ENCODE data around the gene EFCAB9.
A peak's percentile ranks its signal among the peaks of the same experiment; 100 is the strongest.

EFCAB9 gene

DNA sequence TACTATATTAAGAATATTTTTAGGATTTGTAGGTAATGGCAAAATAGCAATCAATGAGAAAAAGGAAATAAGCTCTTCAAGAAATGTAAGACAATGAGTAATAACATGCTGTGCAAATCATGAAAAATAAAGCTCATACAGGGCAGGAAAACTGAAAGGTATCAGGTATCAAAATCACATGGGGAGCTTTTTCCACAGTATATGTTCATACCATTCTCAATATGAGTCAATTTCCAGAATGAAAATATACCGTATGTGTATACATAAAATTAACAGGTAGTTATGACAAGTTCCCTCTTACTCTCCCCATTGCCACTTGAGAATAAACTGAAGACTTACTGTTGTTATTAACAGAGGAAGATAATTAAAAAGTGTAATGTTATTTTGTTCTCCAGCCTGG, 35.9 kb downstream of the EFCAB9 start:
- no peak for DNase-seq (ENCODE audit: extremely low read depth, low read depth)
- TF ChIP-seq, protein P1, sequence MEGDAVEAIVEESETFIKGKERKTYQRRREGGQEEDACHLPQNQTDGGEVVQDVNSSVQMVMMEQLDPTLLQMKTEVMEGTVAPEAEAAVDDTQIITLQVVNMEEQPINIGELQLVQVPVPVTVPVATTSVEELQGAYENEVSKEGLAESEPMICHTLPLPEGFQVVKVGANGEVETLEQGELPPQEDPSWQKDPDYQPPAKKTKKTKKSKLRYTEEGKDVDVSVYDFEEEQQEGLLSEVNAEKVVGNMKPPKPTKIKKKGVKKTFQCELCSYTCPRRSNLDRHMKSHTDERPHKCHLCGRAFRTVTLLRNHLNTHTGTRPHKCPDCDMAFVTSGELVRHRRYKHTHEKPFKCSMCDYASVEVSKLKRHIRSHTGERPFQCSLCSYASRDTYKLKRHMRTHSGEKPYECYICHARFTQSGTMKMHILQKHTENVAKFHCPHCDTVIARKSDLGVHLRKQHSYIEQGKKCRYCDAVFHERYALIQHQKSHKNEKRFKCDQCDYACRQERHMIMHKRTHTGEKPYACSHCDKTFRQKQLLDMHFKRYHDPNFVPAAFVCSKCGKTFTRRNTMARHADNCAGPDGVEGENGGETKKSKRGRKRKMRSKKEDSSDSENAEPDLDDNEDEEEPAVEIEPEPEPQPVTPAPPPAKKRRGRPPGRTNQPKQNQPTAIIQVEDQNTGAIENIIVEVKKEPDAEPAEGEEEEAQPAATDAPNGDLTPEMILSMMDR (IDR thresholded peaks at IDR 0.05; ENCODE audit: low read depth, low read length), result no peak

DNA sequence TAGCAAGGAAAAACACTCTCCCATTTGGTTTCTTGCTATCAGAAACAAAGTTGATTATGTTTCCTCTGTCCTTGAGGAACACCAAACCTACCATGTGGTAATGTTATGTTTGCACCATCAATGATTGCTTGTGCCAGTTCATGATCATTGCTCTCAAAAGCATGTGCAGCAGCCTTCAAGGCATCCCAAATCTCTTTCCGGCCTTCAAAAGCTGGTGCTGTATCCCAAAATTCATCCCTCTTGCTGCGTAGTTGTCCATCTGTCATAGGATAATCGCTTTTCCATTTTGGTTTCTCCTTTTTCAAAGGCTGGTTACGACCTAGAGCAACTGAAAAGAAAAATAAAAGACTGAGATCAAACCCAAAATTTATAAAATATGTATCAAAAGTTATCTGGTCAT, 40.1 kb downstream of the EFCAB9 start:
- TF ChIP-seq, protein P1 (IDR thresholded peaks at IDR 0.05; ENCODE audit: low read depth, low read length), result no peak
- DNase-seq (ENCODE audit: extremely low read depth, low read depth), result no peak

DNA sequence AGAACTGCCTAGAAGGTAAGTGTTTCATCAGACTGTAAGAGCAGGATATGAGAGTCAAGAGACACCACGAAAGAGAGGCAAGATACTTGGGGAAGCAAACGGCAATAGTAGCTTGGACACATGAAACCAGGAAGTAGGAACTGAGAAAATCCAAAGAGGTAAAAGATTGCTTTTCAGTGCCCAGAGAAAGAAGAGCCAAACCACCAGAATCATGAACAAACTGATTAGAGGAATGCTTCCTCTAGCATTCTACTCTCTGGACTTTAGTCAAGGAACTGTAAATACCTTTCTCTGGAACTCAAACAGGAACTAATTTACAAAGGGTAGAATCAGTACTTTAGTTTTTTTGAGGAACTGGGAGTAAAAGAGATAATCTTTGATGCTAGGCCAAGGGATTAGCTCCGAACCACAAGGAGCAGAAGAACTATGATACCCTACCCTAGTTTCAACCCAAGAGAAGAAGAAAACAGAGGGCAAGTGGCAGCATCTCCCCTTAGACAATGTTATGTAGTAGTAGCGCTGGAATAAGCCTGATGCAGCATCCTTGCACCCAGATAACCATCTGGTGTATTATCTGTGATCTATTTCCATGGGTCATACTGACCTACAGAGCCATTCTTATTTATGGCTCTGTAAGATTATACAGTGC, 41.3 kb downstream of the EFCAB9 start:
- DNase-seq (ENCODE audit: extremely low read depth, low read depth), result peak; percentile 0
- TF ChIP-seq, protein P1 (IDR thresholded peaks at IDR 0.05; ENCODE audit: low read depth, low read length), result no peak

DNA sequence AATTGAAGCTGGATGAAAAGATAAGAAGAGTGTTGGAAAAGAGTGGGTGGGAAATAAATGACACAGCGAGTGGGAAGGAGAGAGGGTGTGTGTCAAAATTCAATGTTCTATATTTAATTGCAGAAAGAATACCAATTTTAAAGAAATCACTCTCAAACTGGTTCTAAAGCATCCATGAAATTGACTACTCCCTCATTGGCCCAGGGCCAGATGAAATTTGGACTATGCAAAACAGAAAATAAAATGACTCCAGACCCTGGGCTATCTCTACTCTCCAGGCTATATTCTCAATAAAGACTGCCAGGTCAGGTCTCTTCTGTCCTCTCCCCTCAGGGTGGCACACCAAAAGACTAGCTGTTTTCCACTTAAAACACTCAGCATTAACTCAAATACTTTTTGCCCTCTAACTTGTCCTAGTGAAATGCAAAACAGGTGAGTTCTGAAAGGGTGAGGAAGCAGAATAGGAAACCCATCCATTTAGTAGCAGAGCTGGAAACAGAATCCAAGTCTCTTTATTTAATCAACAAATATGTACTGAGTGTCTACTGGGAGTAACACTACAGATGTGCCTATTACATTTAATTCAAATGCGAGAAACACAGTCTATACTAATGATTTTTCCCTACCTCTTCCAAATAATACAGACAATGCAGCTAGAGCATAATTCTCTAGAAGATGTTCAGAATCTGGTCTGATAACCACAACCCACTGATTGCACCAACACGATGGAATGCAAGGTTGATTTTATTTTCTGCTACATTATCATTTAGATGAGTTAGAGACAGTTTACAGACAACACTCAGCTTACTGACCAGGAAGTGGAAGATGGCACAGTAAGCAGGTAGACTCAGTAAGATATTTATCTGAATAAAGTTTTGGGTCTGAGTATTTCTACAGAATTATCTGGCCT, 42.1 kb downstream of the EFCAB9 start:
- TF ChIP-seq, protein P1 (IDR thresholded peaks at IDR 0.05; ENCODE audit: low read depth, low read length), result no peak
- no peak for DNase-seq (ENCODE audit: extremely low read depth, low read depth)

DNA sequence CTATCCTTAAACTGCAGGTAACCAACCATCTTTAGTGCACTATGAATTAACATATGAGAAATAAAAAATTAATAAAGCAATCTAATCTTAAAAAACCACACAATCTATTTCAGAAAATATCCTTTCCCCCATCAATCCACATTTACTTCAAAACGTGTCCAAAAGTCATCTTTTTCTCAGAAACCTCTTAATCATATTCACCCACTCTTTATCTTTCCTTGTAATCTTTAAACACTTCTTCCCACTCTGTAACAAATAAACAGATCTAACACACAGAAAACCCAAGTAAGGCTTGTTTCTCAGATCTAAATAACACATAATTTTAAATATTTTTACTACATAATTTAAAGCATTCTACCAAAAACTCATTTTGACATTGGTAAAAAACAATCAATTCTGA, 44.4 kb downstream of the EFCAB9 start:
- no peak for DNase-seq (ENCODE audit: extremely low read depth, low read depth)

DNA sequence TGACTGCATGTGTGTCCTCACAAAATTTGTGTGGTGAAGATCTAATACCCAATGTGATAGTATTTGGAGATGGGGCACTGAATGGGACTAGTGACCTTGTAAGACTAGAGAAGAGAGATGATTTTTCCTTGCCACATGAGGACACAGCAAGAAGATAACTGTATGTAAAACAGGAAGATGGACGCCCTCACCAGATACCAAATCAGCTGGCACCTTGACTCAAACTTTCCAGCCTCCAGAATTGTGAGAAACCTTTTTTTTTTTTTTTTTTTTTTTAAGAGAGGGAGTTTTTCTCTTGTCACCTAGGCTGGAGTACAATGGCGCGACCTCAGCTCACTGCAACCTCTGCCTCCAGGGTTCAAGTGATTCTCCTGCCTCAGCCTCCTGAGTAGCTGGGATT, 49.3 kb downstream of the EFCAB9 start:
- TF ChIP-seq, protein P1 (IDR thresholded peaks at IDR 0.05; ENCODE audit: low read depth, low read length), result no peak

More for the DNA sequence above, 44.4 kb downstream of the EFCAB9 start:
- TF ChIP-seq, protein P1 (IDR thresholded peaks at IDR 0.05; ENCODE audit: low read depth, low read length), result no peak

DNA sequence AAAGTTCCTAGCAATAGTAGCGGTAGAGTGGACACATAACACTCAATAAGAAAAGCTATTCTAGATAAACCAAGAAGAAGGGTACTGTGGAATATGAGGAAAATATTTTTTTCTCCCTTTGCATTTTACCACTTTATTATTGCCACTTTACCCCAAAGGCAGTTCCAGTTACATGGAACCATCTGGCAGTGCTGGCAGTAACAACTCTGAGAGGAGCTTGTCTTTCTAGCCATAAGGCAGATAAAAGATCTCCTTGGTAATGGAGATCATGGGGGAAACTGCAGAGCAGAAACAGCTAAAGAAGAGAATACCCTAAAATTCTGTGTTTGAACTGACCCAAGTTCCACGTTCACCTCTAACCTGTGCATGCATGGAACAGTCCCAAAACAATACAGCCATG, 51.1 kb downstream of the EFCAB9 start:
- no peak for DNase-seq (ENCODE audit: extremely low read depth, low read depth)
- TF ChIP-seq, protein P1 (IDR thresholded peaks at IDR 0.05; ENCODE audit: low read depth, low read length), result no peak

More for the DNA sequence above, 49.3 kb downstream of the EFCAB9 start:
- no peak for DNase-seq (ENCODE audit: extremely low read depth, low read depth)
